ENCODE data around the gene HEMK1.

The HEMK1 gene

GRCh38 chr3:50617096-50617791, 47.9 kb downstream of the HEMK1 start, which contains the start of gene MAPKAPK3:
MAPKAPK3 (plus strand) TSS chr3:50617151; CDS start chr3:50617566, 415 bp downstream.
- DNase-seq: no peak

- no peak for DNase-seq
These were observed 48.7 kb downstream of the HEMK1 start for GRCh38 chr3:50617911-50618481.

GRCh38 chr3:50620420-50620819, 51.1 kb downstream of the HEMK1 start:
- no peak for DNase-seq

GRCh38 chr3:50620820-50621219, 51.5 kb downstream of the HEMK1 start:
- DNase-seq: peak; percentile 42

GRCh38 chr3:50622881-50623280, 53.6 kb downstream of the HEMK1 start:
- no peak for DNase-seq

GRCh38 chr3:50623840-50624474, 54.6 kb downstream of the HEMK1 start:
- DNase-seq: no peak

GRCh38 chr3:50624634-50625033, 55.3 kb downstream of the HEMK1 start:
- peak; percentile 38 for DNase-seq

- DNase-seq: no peak
These were observed 56.2 kb downstream of the HEMK1 start for GRCh38 chr3:50625231-50626182.

GRCh38 chr3:50626401-50626800, 57.1 kb downstream of the HEMK1 start:
- DNase-seq: no peak

GRCh38 chr3:50627407-50628051, 58.2 kb downstream of the HEMK1 start:
- DNase-seq: peak; percentile 52

- no peak for DNase-seq
These were observed 59.3 kb downstream of the HEMK1 start for GRCh38 chr3:50628601-50629000.

GRCh38 chr3:50630394-50630793, 61.1 kb downstream of the HEMK1 start:
- no peak for DNase-seq

- peak; percentile 91 for DNase-seq
These were observed 61.6 kb downstream of the HEMK1 start for GRCh38 chr3:50630877-50631276.

GRCh38 chr3:50632450-50632849, 63.1 kb downstream of the HEMK1 start:
- no peak for DNase-seq

GRCh38 chr3:50633230-50633790, 64.0 kb downstream of the HEMK1 start:
- DNase-seq: no peak

GRCh38 chr3:50635066-50635465, 65.7 kb downstream of the HEMK1 start:
- DNase-seq: no peak

GRCh38 chr3:50637011-50637410, 67.7 kb downstream of the HEMK1 start:
- no peak for DNase-seq

- DNase-seq: no peak
These were observed 68.6 kb downstream of the HEMK1 start for GRCh38 chr3:50637945-50638344.

- peak; percentile 74 for DNase-seq
These were observed 69.8 kb downstream of the HEMK1 start for GRCh38 chr3:50639055-50639494.

GRCh38 chr3:50642382-50642781, 73.1 kb downstream of the HEMK1 start:
- no peak for DNase-seq

- no peak for DNase-seq
These were observed 75.2 kb downstream of the HEMK1 start for GRCh38 chr3:50644561-50644960.

- DNase-seq: no peak
These were observed 76.1 kb downstream of the HEMK1 start for GRCh38 chr3:50645378-50645777.

Measured in kidney glomerular epithelial cell (primary cell).